H1 (cell line): Measurements from ENCODE around the gene GNG8. TPM values are rescaled to one million over a fixed set of nuclear protein-coding genes. Genes with fewer than 3 reads are reported as not detected.
A peak's percentile ranks its signal among the peaks of the same experiment; 100 is the strongest.

Source experiments
- CTCF ChIA-PET: fragments of 300-600 bp; sonication (Branson Sonifier 250); formaldehyde crosslinking; loops from one replicate; lab custom pipeline; 2021; ENCODE audit not compliant: partially characterized antibody; lab: Charles Lee
- POLR2A ChIA-PET: fragments of 300-600 bp; sonication (Branson Sonifier 250); formaldehyde crosslinking; loops from one replicate; lab custom pipeline; 2021; ENCODE audit warnings: inconsistent platforms; ENCODE audit not compliant: partially characterized antibody; lab: Charles Lee
- DNase-seq, 2 experiments: peaks; one replicate each; pipeline versions ENCODE4 v3.0.0 to v3.0.0-alpha.2; 2010 to 2022; ENCODE audit warnings: low spot score in 2 of 2, low read depth in 1 of 2, mixed read lengths in 1 of 2
- FAIRE-seq: peaks from 2 replicates; lab custom pipeline; 2011; peaks lifted over from hg19 to GRCh38; lab: Jason Lieb, UNC
- H2AFZ ChIP-seq: 2 replicates; pipeline ENCODE4 v1.8.1; 2012; ENCODE audit warnings: low read length, inconsistent platforms
- H2AK5ac ChIP-seq: 2 replicates; pipeline ENCODE4 v1.6.1; 2013; ENCODE audit warnings: low read depth, low read length
- H2BK120ac ChIP-seq: replicated peaks from 2 replicates; pipeline ENCODE3; 2013; ENCODE audit warnings: low read depth, low read length, inconsistent platforms
- H2BK12ac ChIP-seq: 2 replicates; pipeline ENCODE4 v1.6.1; 2013; ENCODE audit warnings: low read depth, low read length
- H2BK15ac ChIP-seq: 2 replicates; pipeline ENCODE4 v1.6.1; 2013; ENCODE audit warnings: low read length
- H2BK20ac ChIP-seq: 2 replicates; pipeline ENCODE4 v1.6.1; 2013; ENCODE audit warnings: low read length
- H2BK5ac ChIP-seq: 2 replicates; pipeline ENCODE4 v1.6.1; 2013; ENCODE audit warnings: low read depth, low read length
- H3K14ac ChIP-seq: 2 replicates; pipeline ENCODE4 v1.6.1; 2013; ENCODE audit warnings: inconsistent platforms; ENCODE audit not compliant: insufficient read length
- H3K18ac ChIP-seq: 2 replicates; pipeline ENCODE4 v1.6.1; 2013; ENCODE audit warnings: low read length; ENCODE audit errors: extremely low read depth
- H3K23ac ChIP-seq: 2 replicates; pipeline ENCODE4 v1.6.1; 2013; ENCODE audit warnings: inconsistent platforms; ENCODE audit not compliant: insufficient read length
- H3K23me2 ChIP-seq: 2 replicates; pipeline ENCODE4 v1.6.1; 2013; ENCODE audit warnings: low read depth, low read length
- H3K27ac ChIP-seq: 2 replicates; pipeline ENCODE4 v1.6.1; 2011; ENCODE audit warnings: low read depth, low read length, inconsistent platforms
- H3K27me3 ChIP-seq, 4 experiments: replicated peaks in 1 of 4; 1 replicate in 1 of 4; 2 replicates in 3 of 4; pipeline versions ENCODE4 v1.6.1 to v1.8.1; 2011 to 2013; ENCODE audit warnings: low read length in 3 of 4, mild to moderate bottlenecking in 3 of 4, inconsistent platforms in 2 of 4, mixed read lengths in 2 of 4, moderate library complexity in 1 of 4; ENCODE audit not compliant: control insufficient read depth in 3 of 4, insufficient read depth in 3 of 4; ENCODE audit errors: extremely low read depth in 1 of 4
- H3K36me3 ChIP-seq, 4 experiments: 2 replicates each; pipeline versions ENCODE4 v1.6.1 to v1.8.1; 2011 to 2013; ENCODE audit warnings: mild to moderate bottlenecking in 4 of 4, low read length in 3 of 4, moderate library complexity in 2 of 4, control low read depth in 1 of 4, inconsistent platforms in 1 of 4; ENCODE audit not compliant: insufficient read depth in 4 of 4, control insufficient read depth in 2 of 4
- H3K4ac ChIP-seq: replicated peaks from 2 replicates; pipeline ENCODE3; 2013; ENCODE audit warnings: low read length, low read depth, mixed read lengths, inconsistent platforms; ENCODE audit not compliant: insufficient read length
- H3K4me1 ChIP-seq, 4 experiments: replicated peaks in 1 of 4; 1 replicate in 1 of 4; 2 replicates in 3 of 4; pipeline versions ENCODE4 v1.6.1 to v1.8.1; 2011 to 2013; ENCODE audit warnings: low read length in 3 of 4, inconsistent platforms in 2 of 4, mixed read lengths in 1 of 4; ENCODE audit not compliant: insufficient read depth in 4 of 4, control insufficient read depth in 3 of 4
- H3K4me2 ChIP-seq, 2 experiments: 2 replicates each; pipeline versions ENCODE4 v1.6.1 to v1.8.1; 2011 to 2013; ENCODE audit warnings: low read depth in 2 of 2, low read length in 2 of 2, control low read depth in 1 of 2, inconsistent platforms in 1 of 2, mild to moderate bottlenecking in 1 of 2; ENCODE audit not compliant: insufficient read depth in 1 of 2
- H3K4me3 ChIP-seq, 4 experiments: fragments of 200-600, 300-600 bp in 1 of 4; sonication (generic), shearing (Covaris generic), sonication (Bioruptor Twin) in 1 of 4; 2 replicates each; pipeline versions ENCODE4 v1.5.1 to v1.8.1; 2011 to 2016; ENCODE audit warnings: low read length in 4 of 4, low read depth in 3 of 4, control low read depth in 2 of 4, inconsistent platforms in 2 of 4, mild to moderate bottlenecking in 2 of 4, mixed read lengths in 1 of 4, moderate library complexity in 1 of 4; ENCODE audit not compliant: insufficient read depth in 2 of 4; ENCODE audit errors: extremely low read depth in 1 of 4
- H3K56ac ChIP-seq: replicated peaks from 2 replicates; pipeline ENCODE3; 2013; ENCODE audit warnings: low read depth, mild to moderate bottlenecking, mixed read lengths, low read length, inconsistent platforms; ENCODE audit not compliant: insufficient read length
- H3K79me1 ChIP-seq: 2 replicates; pipeline ENCODE4 v1.6.1; 2013; ENCODE audit warnings: low read depth, low read length, control low read depth
- H3K79me2 ChIP-seq, 2 experiments: 2 replicates each; pipeline versions ENCODE4 v1.6.1 to v1.8.1; 2012 to 2013; ENCODE audit warnings: low read length in 2 of 2, mild to moderate bottlenecking in 2 of 2, inconsistent platforms in 1 of 2; ENCODE audit not compliant: insufficient read depth in 2 of 2, control insufficient read depth in 1 of 2
- H3K9ac ChIP-seq, 4 experiments: replicated peaks in 1 of 4; 1 replicate in 1 of 4; 2 replicates in 3 of 4; pipeline versions ENCODE4 v1.6.1 to v1.8.1; 2011 to 2013; ENCODE audit warnings: low read depth in 3 of 4, low read length in 3 of 4, control low read depth in 2 of 4, mild to moderate bottlenecking in 2 of 4, moderate library complexity in 2 of 4, inconsistent platforms in 1 of 4; ENCODE audit errors: extremely low read depth in 1 of 4
- H3K9me3 ChIP-seq, 2 experiments: 2 replicates each; pipeline versions ENCODE4 v1.6.1 to v1.8.1; 2012 to 2013; ENCODE audit warnings: mild to moderate bottlenecking in 2 of 2, moderate library complexity in 2 of 2, control low read depth in 1 of 2, inconsistent platforms in 1 of 2, low read depth in 1 of 2, low read length in 1 of 2, mixed read lengths in 1 of 2; ENCODE audit not compliant: insufficient read depth in 2 of 2
- H4K20me1 ChIP-seq, 2 experiments: replicated peaks in 1 of 2; 2 replicates each; pipeline versions ENCODE3 to v1.8.1; 2011 to 2013; ENCODE audit warnings: inconsistent platforms in 2 of 2, low read length in 2 of 2, mild to moderate bottlenecking in 1 of 2; ENCODE audit not compliant: insufficient read depth in 2 of 2, control insufficient read depth in 1 of 2
- H4K5ac ChIP-seq: 2 replicates; pipeline ENCODE4 v1.6.1; 2013; ENCODE audit warnings: low read length, low read depth, mixed read lengths, inconsistent platforms; ENCODE audit not compliant: insufficient read length
- H4K8ac ChIP-seq: 2 replicates; pipeline ENCODE4 v1.8.0; 2013; ENCODE audit warnings: mild to moderate bottlenecking, moderate library complexity, low read length, inconsistent platforms; ENCODE audit not compliant: insufficient read depth; ENCODE audit errors: extremely low read depth
- H4K91ac ChIP-seq: replicated peaks from 2 replicates; pipeline ENCODE3; 2013; ENCODE audit warnings: low read length, mixed read lengths, inconsistent platforms; ENCODE audit not compliant: insufficient read length
- BACH1 ChIP-seq: IDR thresholded peaks from 2 replicates; pipeline ENCODE4 v1.6.1; 2012; ENCODE audit warnings: low read length, improper control_type of control experiment
- FOSL1 ChIP-seq: IDR thresholded peaks from 2 replicates; pipeline ENCODE4 v1.6.1; 2011; ENCODE audit warnings: mild to moderate bottlenecking, low read depth, low read length, moderate library complexity; ENCODE audit not compliant: insufficient read depth
- JUN ChIP-seq: IDR thresholded peaks from 2 replicates; pipeline ENCODE4 v1.6.1; 2011; ENCODE audit warnings: low read depth, mild to moderate bottlenecking, improper control_type of control experiment, low read length
- NANOG ChIP-seq: IDR thresholded peaks from 2 replicates; pipeline ENCODE4 v1.6.1; 2011; ENCODE audit warnings: low read length, low read depth, mild to moderate bottlenecking, inconsistent platforms; ENCODE audit not compliant: insufficient read depth, poor library complexity, severe bottlenecking
- RAD21 ChIP-seq, 2 experiments: IDR thresholded peaks in 1 of 2; conservative IDR thresholded peaks in 1 of 2; 2 replicates each; pipeline ENCODE4 v1.6.1; 2011; ENCODE audit warnings: low read depth in 2 of 2, low read length in 2 of 2, improper control_type of control experiment in 1 of 2, inconsistent platforms in 1 of 2, mild to moderate bottlenecking in 1 of 2, moderate library complexity in 1 of 2
- SAP30 ChIP-seq: fragments of 300-600 bp; sonication (generic); IDR thresholded peaks from 2 replicates; pipeline ENCODE4 v1.7.1; 2012; ENCODE audit warnings: low read length, moderate library complexity, mild to moderate bottlenecking, inconsistent platforms; ENCODE audit not compliant: insufficient read depth, insufficient replicate concordance
- SP4 ChIP-seq: IDR thresholded peaks from 2 replicates; pipeline ENCODE4 v1.6.1; 2012; ENCODE audit warnings: low read length, inconsistent platforms
- WGBS, 2 experiments: shearing (Covaris generic) in 1 of 2; methylation state at CpG; one replicate each; pipeline versions ENCODE4 v1.1.6 to v1.1.7; 2013 to 2015; ENCODE audit warnings: low lambda C conversion rate in 2 of 2, mixed read lengths in 2 of 2, inconsistent platforms in 1 of 2, low coverage in 1 of 2, missing lambda C conversion rate in 1 of 2; ENCODE audit not compliant: insufficient replicate concordance in 2 of 2, insufficient coverage in 1 of 2, insufficient read length in 1 of 2; ENCODE audit errors: extremely low coverage in 1 of 2, missing lambda C conversion rate in 1 of 2; 5-methylcytosine and 5-hydroxymethylcytosine counted together
- polyA plus RNA-seq, 7 experiments: library from polyadenylated mRNA; depleted of rRNA in 3 of 7; stranded (reverse) in 5 of 7; unstranded in 2 of 7; fragments of >200 nt in 5 of 7; fragments of 200-250 nt in 2 of 7; gene quantifications; 1 replicate in 5 of 7; 2 replicates in 1 of 7; 4 replicates in 1 of 7; pipeline versions ENCODE4 v1.2.1 to v1.2.3, GENCODE V29; 2011 to 2013; ENCODE audit warnings: missing spikeins in 2 of 7, mixed read lengths in 2 of 7
- total RNA-seq: library from RNA; stranded (reverse); fragmentation: NEBNext Ultra II Directional; extraction: Animal tissue kit (Norgen Biotek cat#: 25700); gene quantifications from 2 replicates; pipeline ENCODE4 v1.2.1, GENCODE V29; 2021

The GNG8 gene
- total and polyA plus RNA-seq, 2 of the 8 experiments (the other 6 are each of a cell fraction or from before 2014, with no cell fraction given), result not detected

DNA sequence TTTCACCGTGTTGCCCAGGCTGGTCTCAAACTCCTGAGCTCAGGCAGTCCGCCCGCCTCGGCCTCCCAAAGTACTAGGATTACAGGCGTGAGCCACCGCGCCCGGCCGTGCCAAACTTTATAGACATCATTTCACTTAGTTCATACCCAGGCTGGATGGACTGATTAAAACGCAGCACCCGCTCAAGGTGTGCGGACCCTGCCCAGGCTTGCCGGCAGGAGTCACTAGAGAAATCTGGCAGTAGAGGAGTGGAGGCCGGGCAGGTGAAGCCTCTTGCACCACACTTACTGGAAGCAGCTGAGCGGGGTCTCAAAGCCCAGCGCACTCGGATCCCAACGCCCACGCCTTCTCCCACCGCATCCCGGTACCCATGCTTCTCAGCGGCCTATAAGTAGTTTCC, 22.5 kb downstream of the GNG8 start:
- Histone ChIP-seq H3K23me2 (no peaks in the 10 kb centered on the region), H3K79me1 (no peaks in the 10 kb centered on the region), H3K14ac (no peak overlapping the region), H3K79me2 (no peaks in the 10 kb centered on the region), H3K27me3 (no peaks in the 10 kb centered on the region), H4K20me1 (peaks cover 0 to 3% of the 10 kb centered on the region in 2 experiments), H2BK20ac (no peak overlapping the region), H3K18ac (no peak overlapping the region), H3K9me3 (no peaks in the 10 kb centered on the region), H3K9ac (no peak overlapping the region), H2BK12ac (no peak overlapping the region), H3K27ac (no peak overlapping the region), H2AFZ (no peak overlapping the region), H3K36me3 (peaks cover 9 to 15% (median 12%) of the 10 kb centered on the region in 4 experiments; a peak in 7 of 8 replicates), H2AK5ac (no peak overlapping the region), H3K23ac (no peak overlapping the region), H3K56ac (no peak overlapping the region), H4K5ac (no peak overlapping the region), H3K4me1 (no peaks in the 10 kb centered on the region), H3K4ac (no peak overlapping the region), H4K8ac (peak overlapping the region; percentile 87; the same call in 1 of the 2 replicates), H3K4me3 (no peak overlapping the region), H3K4me2 (no peak overlapping the region), H2BK15ac (no peak overlapping the region), H2BK120ac (no peak overlapping the region), H4K91ac (no peak overlapping the region), H2BK5ac (no peak overlapping the region)
- DNase-seq (no peak), FAIRE-seq (no peak)
- ChIA-PET POLR2A (interaction anchor here (1.0 to 1.1 kb wide), 2 partner anchors 13 to 48 kb away, joined by 3 to 7 read pairs; partner anchors contain the start of gene DACT3), CTCF (interaction anchor here (0.5 to 15.6 kb wide), 23 partner anchors 8 to 164 kb away, joined by 3 to 341 read pairs (median 5); partner anchors contain the start of genes CALM3, DACT3 and PTGIR)
- 88% methylated on average over 22 of the region's 22 CpGs; no CpG with 5 or more reads in 1 of the 2 experiments for WGBS, 2 experiments
- no peak for TF ChIP-seq SP4
- no peak for TF ChIP-seq NANOG
- TF ChIP-seq RAD21 (IDR thresholded peaks at IDR 0.05 in 1 of 2, conservative IDR thresholded peaks at IDR 0.05 in 1 of 2; ENCODE audit: low read depth in 2 of 2, low read length in 2 of 2), result no peak
- TF ChIP-seq BACH1, result no peak
- no peak for TF ChIP-seq FOSL1
- TF ChIP-seq SAP30, result no peak
- no peak for TF ChIP-seq JUN
